Loucy (cell line): Measurements from ENCODE around the gene GLP2R.

Source experiments
- EZH2phosphoT487 ChIP-seq: fragments of 200-600 bp; IDR thresholded peaks from 2 replicates; pipeline ENCODE4 v1.6.1; 2018; ENCODE audit warnings: antibody characterized with exemption, mild to moderate bottlenecking, moderate library complexity, borderline replicate concordance
- TF ChIP-seq, protein P1 (sequence below): fragments of 200-600 bp; sonication (generic); conservative IDR thresholded peaks from 2 replicates; pipeline ENCODE4 v1.5.1; 2014; ENCODE audit warnings: mild to moderate bottlenecking, antibody characterized with exemption, low read length

- TF ChIP-seq, protein P1, sequence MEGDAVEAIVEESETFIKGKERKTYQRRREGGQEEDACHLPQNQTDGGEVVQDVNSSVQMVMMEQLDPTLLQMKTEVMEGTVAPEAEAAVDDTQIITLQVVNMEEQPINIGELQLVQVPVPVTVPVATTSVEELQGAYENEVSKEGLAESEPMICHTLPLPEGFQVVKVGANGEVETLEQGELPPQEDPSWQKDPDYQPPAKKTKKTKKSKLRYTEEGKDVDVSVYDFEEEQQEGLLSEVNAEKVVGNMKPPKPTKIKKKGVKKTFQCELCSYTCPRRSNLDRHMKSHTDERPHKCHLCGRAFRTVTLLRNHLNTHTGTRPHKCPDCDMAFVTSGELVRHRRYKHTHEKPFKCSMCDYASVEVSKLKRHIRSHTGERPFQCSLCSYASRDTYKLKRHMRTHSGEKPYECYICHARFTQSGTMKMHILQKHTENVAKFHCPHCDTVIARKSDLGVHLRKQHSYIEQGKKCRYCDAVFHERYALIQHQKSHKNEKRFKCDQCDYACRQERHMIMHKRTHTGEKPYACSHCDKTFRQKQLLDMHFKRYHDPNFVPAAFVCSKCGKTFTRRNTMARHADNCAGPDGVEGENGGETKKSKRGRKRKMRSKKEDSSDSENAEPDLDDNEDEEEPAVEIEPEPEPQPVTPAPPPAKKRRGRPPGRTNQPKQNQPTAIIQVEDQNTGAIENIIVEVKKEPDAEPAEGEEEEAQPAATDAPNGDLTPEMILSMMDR = no peak
- TF ChIP-seq EZH2phosphoT487 = no peak
These were observed 24.2 kb upstream of the GLP2R start for GRCh38 chr17:9801505-9801904.
